ENCODE data around the gene SPACDR. TPM values are rescaled to one million over a fixed set of nuclear protein-coding genes. Genes with fewer than 3 reads are reported as not detected.

The SPACDR gene
- polyA plus RNA-seq, 1 donor (not counting 4 experiments of a cell fraction or from before 2014, with no cell fraction given), result 0.37 TPM

DNA sequence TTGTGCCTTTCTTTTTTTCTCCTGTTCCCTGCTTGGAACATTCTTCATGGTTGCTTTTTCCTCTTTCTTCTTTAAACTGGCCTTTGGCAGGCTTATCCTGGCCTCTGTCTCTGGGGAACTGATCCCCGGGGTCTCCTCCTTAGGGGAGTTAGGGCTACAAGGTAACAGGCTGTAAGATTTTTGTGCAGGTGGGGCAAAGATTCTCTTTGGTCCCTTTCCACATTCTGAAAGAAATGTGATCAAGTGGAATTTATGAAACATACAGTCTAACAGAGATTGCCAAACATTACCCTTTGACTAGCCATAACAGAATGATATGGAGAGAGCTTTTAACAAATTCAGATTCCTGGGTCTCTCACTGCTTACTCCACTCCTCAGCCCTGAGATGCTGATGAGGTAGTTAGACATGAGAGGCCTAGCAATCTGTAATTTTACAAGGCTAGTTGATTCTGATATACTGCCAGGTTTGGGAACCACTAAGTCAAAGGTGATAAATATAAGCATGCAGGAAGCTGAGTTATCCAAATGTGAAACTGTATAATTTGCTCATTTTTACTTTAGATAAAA, 44.3 kb downstream of the SPACDR start:
- Histone ChIP-seq H3K27me3 (ENCODE audit: control insufficient read depth, extremely low read depth, insufficient read depth, low read length) (no peaks in the 10 kb centered on the region), H3K9me3 (ENCODE audit: control insufficient read depth, low read depth, low read length) (no peaks in the 10 kb centered on the region), H3K9me1 (ENCODE audit: control insufficient read depth, extremely low read depth, insufficient read depth, low read length) (no peaks in the 10 kb centered on the region), H3K4me2 (ENCODE audit: control insufficient read depth, extremely low read depth, insufficient read depth, low read depth, low read length) (no peak overlapping the region), H3K79me2 (ENCODE audit: control insufficient read depth, insufficient read depth, low read length) (no peaks in the 10 kb centered on the region), H3K4me3 (ENCODE audit: control insufficient read depth in 2 of 3, extremely low read depth in 1 of 3, insufficient read depth in 2 of 3, low read depth in 1 of 3, low read length in 3 of 3) (no peak overlapping the region), H3K36me3 (ENCODE audit: control insufficient read depth in 2 of 2, extremely low read depth in 1 of 2, insufficient read depth in 2 of 2, low read length in 2 of 2) (no peaks in the 10 kb centered on the region), H3K9ac (ENCODE audit: control insufficient read depth, extremely low read depth, insufficient read depth, low read length) (no peak overlapping the region), H3K27ac (ENCODE audit: control insufficient read depth, insufficient read depth, low read length) (no peak overlapping the region), H2AFZ (ENCODE audit: control insufficient read depth, low read length) (no peak overlapping the region), H4K20me1 (ENCODE audit: control insufficient read depth, extremely low read depth, insufficient read depth, low read length) (no peaks in the 10 kb centered on the region), H3K4me1 (ENCODE audit: control insufficient read depth, extremely low read depth, insufficient read depth, low read length) (no peaks in the 10 kb centered on the region)
- dilution Hi-C loops (cut with MboI; ENCODE audit: extremely low pct_ligation_motif_present, low sequenced_read_pairs), result no loop called here
- no peak for FAIRE-seq
- no peak for TF ChIP-seq CTCF (optimal IDR thresholded peaks at IDR 0.05 in 1 of 3, IDR thresholded peaks at IDR 0.05 in 1 of 3, conservative IDR thresholded peaks at IDR 0.05 in 1 of 3; ENCODE audit: extremely low read depth in 1 of 3, insufficient read depth in 2 of 3, low read length in 3 of 3)
- no peak for TF ChIP-seq EZH2 (IDR thresholded peaks at IDR 0.05; ENCODE audit: low read length)
- DNase-seq (ENCODE audit: low read depth, low spot score), result no peak

GRCh38 chr7:100418930-100419659, 45.0 kb downstream of the SPACDR start:
- no peak overlapping the region for H3K4me2 ChIP-seq (ENCODE audit: control insufficient read depth, extremely low read depth, insufficient read depth, low read depth, low read length)
- dilution Hi-C loops (cut with MboI; ENCODE audit: extremely low pct_ligation_motif_present, low sequenced_read_pairs), result no loop called here
- TF ChIP-seq EZH2 (IDR thresholded peaks at IDR 0.05; ENCODE audit: low read length) (no peak), CTCF (optimal IDR thresholded peaks at IDR 0.05 in 1 of 3, IDR thresholded peaks at IDR 0.05 in 1 of 3, conservative IDR thresholded peaks at IDR 0.05 in 1 of 3; ENCODE audit: extremely low read depth in 1 of 3, insufficient read depth in 2 of 3, low read length in 3 of 3) (no peak)

More at GRCh38 chr7:100418930-100419659, 45.0 kb downstream of the SPACDR start:
- Histone ChIP-seq H4K20me1 (ENCODE audit: control insufficient read depth, extremely low read depth, insufficient read depth, low read length) (no peaks in the 10 kb centered on the region), H3K79me2 (ENCODE audit: control insufficient read depth, insufficient read depth, low read length) (no peaks in the 10 kb centered on the region), H3K27me3 (ENCODE audit: control insufficient read depth, extremely low read depth, insufficient read depth, low read length) (no peaks in the 10 kb centered on the region), H3K9me3 (ENCODE audit: control insufficient read depth, low read depth, low read length) (no peaks in the 10 kb centered on the region), H3K36me3 (ENCODE audit: control insufficient read depth in 2 of 2, extremely low read depth in 1 of 2, insufficient read depth in 2 of 2, low read length in 2 of 2) (no peaks in the 10 kb centered on the region), H3K4me3 (ENCODE audit: control insufficient read depth in 2 of 3, extremely low read depth in 1 of 3, insufficient read depth in 2 of 3, low read depth in 1 of 3, low read length in 3 of 3) (no peak overlapping the region), H2AFZ (ENCODE audit: control insufficient read depth, low read length) (no peak overlapping the region), H3K4me1 (ENCODE audit: control insufficient read depth, extremely low read depth, insufficient read depth, low read length) (no peaks in the 10 kb centered on the region), H3K27ac (ENCODE audit: control insufficient read depth, insufficient read depth, low read length) (no peak overlapping the region), H3K9ac (ENCODE audit: control insufficient read depth, extremely low read depth, insufficient read depth, low read length) (no peak overlapping the region), H3K9me1 (ENCODE audit: control insufficient read depth, extremely low read depth, insufficient read depth, low read length) (no peaks in the 10 kb centered on the region)
- DNase-seq (ENCODE audit: low read depth, low spot score) (no peak), FAIRE-seq (no peak)

All from keratinocyte (primary cell).